ENCODE data around the gene GOLGA8J. TPM values are rescaled to one million over a fixed set of nuclear protein-coding genes. Genes with fewer than 3 reads are reported as not detected.

The GOLGA8J gene
- polyA plus RNA-seq, 1 of the 3 experiments (the other 2 are of a cell fraction) = not detected

DNA sequence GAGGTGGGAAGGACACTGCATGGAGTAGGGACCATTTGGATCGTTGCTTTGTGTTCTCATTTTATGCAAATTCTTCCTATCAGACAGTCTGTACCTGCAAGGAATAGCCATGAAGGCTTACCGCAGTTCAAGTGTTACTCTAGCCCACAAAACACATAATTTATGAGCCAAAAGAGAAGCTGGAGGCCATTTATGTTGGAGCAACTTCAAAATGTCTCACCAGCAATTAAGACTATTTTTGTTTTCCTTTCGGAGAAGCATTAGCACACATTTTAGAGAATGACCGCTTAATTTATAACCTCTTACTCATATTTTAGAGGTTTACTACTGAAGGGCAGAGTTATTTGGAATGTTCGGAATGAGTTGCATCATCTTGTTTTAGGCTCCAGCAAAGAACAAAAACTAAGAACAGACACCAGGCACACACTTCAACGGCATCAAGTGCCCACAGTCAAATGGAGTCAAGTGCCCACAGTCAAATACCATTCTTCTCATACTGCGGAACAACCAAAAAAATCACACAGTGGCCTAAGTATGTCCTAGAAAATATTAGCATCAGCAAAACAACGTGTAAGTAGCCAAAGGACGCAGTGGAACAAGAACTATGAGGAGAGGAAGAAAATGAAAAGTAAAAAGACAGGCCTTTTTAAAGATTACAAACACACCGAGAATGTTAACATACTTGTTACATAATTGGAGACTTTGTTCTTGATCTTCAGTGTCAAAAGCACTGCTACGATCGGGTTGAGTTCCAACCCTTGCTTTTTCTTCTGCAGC, 17.5 kb upstream of the GOLGA8J start:
- POLR2A ChIA-PET = no interaction called here
- H4K20me1 ChIP-seq (ENCODE audit: insufficient read depth) = no peaks in the 10 kb centered on the region
- no peaks in the 10 kb centered on the region for H3K36me3 ChIP-seq (replicated peaks in 1 of 2; ENCODE audit: control insufficient read depth in 1 of 2, insufficient read depth in 2 of 2, low read length in 1 of 2)
- H3K27me3 ChIP-seq (ENCODE audit: insufficient read depth) = no peaks in the 10 kb centered on the region; the same call in 1 of the 2 replicates
- peak overlapping the region; percentile 11; the same call in 1 of the 2 replicates for H3K4me2 ChIP-seq
- no peaks in the 10 kb centered on the region for H3K9me3 ChIP-seq
- no peaks in the 10 kb centered on the region for H3K4me1 ChIP-seq (ENCODE audit: control insufficient read depth in 1 of 2, insufficient read depth in 2 of 2, low read depth in 1 of 2, low read length in 1 of 2)
- H3K4me3 ChIP-seq (ENCODE audit: low read depth in 2 of 2, low read length in 1 of 2) = no peak overlapping the region
- H2AFZ ChIP-seq (ENCODE audit: low read depth) = no peak overlapping the region; the same call in 1 of the 2 replicates
- CTCF ChIA-PET = no interaction called here
- H3K9me2 ChIP-seq = no peaks in the 10 kb centered on the region
- DNase-seq = no peak
- H3K9ac ChIP-seq = no peak overlapping the region
- TF ChIP-seq CHD2 (IDR thresholded peaks at IDR 0.05; ENCODE audit: low read length, partially characterized antibody) = no peak
- TF ChIP-seq GATA2 (CRISPR knock-in tag; IDR thresholded peaks at IDR 0.05) = no peak
- no peak for TF ChIP-seq FOXM1 (IDR thresholded peaks at IDR 0.05; ENCODE audit: low read depth)
- TF ChIP-seq, protein P1, sequence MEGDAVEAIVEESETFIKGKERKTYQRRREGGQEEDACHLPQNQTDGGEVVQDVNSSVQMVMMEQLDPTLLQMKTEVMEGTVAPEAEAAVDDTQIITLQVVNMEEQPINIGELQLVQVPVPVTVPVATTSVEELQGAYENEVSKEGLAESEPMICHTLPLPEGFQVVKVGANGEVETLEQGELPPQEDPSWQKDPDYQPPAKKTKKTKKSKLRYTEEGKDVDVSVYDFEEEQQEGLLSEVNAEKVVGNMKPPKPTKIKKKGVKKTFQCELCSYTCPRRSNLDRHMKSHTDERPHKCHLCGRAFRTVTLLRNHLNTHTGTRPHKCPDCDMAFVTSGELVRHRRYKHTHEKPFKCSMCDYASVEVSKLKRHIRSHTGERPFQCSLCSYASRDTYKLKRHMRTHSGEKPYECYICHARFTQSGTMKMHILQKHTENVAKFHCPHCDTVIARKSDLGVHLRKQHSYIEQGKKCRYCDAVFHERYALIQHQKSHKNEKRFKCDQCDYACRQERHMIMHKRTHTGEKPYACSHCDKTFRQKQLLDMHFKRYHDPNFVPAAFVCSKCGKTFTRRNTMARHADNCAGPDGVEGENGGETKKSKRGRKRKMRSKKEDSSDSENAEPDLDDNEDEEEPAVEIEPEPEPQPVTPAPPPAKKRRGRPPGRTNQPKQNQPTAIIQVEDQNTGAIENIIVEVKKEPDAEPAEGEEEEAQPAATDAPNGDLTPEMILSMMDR (IDR thresholded peaks at IDR 0.05) = no peak
- TF ChIP-seq GABPA (IDR thresholded peaks at IDR 0.05; ENCODE audit: low read depth) = no peak
- TF ChIP-seq FOXJ3 (CRISPR knock-in tag; IDR thresholded peaks at IDR 0.05) = no peak
- TF ChIP-seq JUND (IDR thresholded peaks at IDR 0.05) = no peak
- no peak for TF ChIP-seq POLR2AphosphoS5 (IDR thresholded peaks at IDR 0.05; ENCODE audit: low read depth, low read length)
- TF ChIP-seq, protein P2, sequence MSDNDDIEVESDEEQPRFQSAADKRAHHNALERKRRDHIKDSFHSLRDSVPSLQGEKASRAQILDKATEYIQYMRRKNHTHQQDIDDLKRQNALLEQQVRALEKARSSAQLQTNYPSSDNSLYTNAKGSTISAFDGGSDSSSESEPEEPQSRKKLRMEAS (IDR thresholded peaks at IDR 0.05; ENCODE audit: low read depth) = no peak
- no peak for TF ChIP-seq SIN3A (IDR thresholded peaks at IDR 0.05; ENCODE audit: borderline replicate concordance, low read depth, low read length)
- no peak for TF ChIP-seq NFIC (IDR thresholded peaks at IDR 0.05; ENCODE audit: borderline replicate concordance)
- TF ChIP-seq TEAD4 (IDR thresholded peaks at IDR 0.05; ENCODE audit: borderline replicate concordance, insufficient read depth) = no peak
- no peak for TF ChIP-seq TCF12 (IDR thresholded peaks at IDR 0.05)
- TF ChIP-seq, protein P3, sequence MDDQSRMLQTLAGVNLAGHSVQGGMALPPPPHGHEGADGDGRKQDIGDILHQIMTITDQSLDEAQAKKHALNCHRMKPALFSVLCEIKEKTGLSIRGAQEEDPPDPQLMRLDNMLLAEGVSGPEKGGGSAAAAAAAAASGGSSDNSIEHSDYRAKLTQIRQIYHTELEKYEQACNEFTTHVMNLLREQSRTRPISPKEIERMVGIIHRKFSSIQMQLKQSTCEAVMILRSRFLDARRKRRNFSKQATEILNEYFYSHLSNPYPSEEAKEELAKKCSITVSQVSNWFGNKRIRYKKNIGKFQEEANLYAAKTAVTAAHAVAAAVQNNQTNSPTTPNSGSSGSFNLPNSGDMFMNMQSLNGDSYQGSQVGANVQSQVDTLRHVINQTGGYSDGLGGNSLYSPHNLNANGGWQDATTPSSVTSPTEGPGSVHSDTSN (IDR thresholded peaks at IDR 0.05) = no peak
- TF ChIP-seq EP300 (IDR thresholded peaks at IDR 0.05; ENCODE audit: borderline replicate concordance in 1 of 2, low read depth in 1 of 2, low read length in 1 of 2) = no peak
- no peak for TF ChIP-seq SMC3 (IDR thresholded peaks at IDR 0.05; ENCODE audit: low read depth, low read length)
- TF ChIP-seq EZH2phosphoT487 (IDR thresholded peaks at IDR 0.05; ENCODE audit: borderline replicate concordance, low read depth) = no peak
- no peak for TF ChIP-seq NRF1 (IDR thresholded peaks at IDR 0.05; ENCODE audit: low read depth, low read length)
- TF ChIP-seq RAD21 (IDR thresholded peaks at IDR 0.05; ENCODE audit: low read length) = no peak
- no peak overlapping the region; a peak in 1 of 4 replicates for H3K27ac ChIP-seq (ENCODE audit: low read depth in 2 of 2, low read length in 1 of 2)
- no peaks in the 10 kb centered on the region for H3F3A ChIP-seq (replicated peaks; ENCODE audit: insufficient read depth)
- WGBS (ENCODE audit: low lambda C conversion rate) = 52% methylated on average over 12 of the region's 12 CpGs
- H3K79me2 ChIP-seq (ENCODE audit: insufficient read depth) = no peaks in the 10 kb centered on the region
